H9 (cell line): Measurements from ENCODE around the gene DPY19L3. TPM values are rescaled to one million over a fixed set of nuclear protein-coding genes. Genes with fewer than 3 reads are reported as not detected.

Experiments
- DNase-seq: peaks from one replicate; pipeline ENCODE4 v3.0.0-alpha.2; 2017
- H2AFZ ChIP-seq: one replicate; pipeline ENCODE4 v1.6.1; 2013; ENCODE audit warnings: mild to moderate bottlenecking, low read length, control low read depth, moderate library complexity
- H2AK5ac ChIP-seq: 2 replicates; pipeline ENCODE4 v1.6.1; 2013; ENCODE audit warnings: low read length, control low read depth, mixed read lengths; ENCODE audit not compliant: insufficient read length
- H2BK120ac ChIP-seq: one replicate; pipeline ENCODE4 v1.6.1; 2013; ENCODE audit warnings: low read depth, mild to moderate bottlenecking, low read length, control low read depth, inconsistent platforms; ENCODE audit not compliant: poor library complexity, severe bottlenecking
- H2BK12ac ChIP-seq: 2 replicates; pipeline ENCODE4 v1.6.1; 2013; ENCODE audit warnings: low read length, control low read depth, mixed read lengths, low read depth; ENCODE audit not compliant: insufficient read length
- H2BK15ac ChIP-seq: 2 replicates; pipeline ENCODE4 v1.6.1; 2013; ENCODE audit warnings: low read depth, low read length, control low read depth
- H2BK20ac ChIP-seq: one replicate; pipeline ENCODE4 v1.6.1; 2013; ENCODE audit warnings: low read depth, mild to moderate bottlenecking, low read length, control low read depth, inconsistent platforms; ENCODE audit not compliant: poor library complexity, severe bottlenecking
- H2BK5ac ChIP-seq: 2 replicates; pipeline ENCODE4 v1.6.1; 2013; ENCODE audit warnings: low read length, control low read depth, mixed read lengths; ENCODE audit not compliant: insufficient read length
- H3K14ac ChIP-seq: 2 replicates; pipeline ENCODE4 v1.6.1; 2013; ENCODE audit warnings: low read length, control low read depth; ENCODE audit not compliant: insufficient read depth
- H3K18ac ChIP-seq: 2 replicates; pipeline ENCODE4 v1.6.1; 2013; ENCODE audit warnings: low read depth, mild to moderate bottlenecking, mixed read lengths, low read length, control low read depth; ENCODE audit not compliant: insufficient read length
- H3K23ac ChIP-seq: 2 replicates; pipeline ENCODE4 v1.6.1; 2013; ENCODE audit warnings: low read length, control low read depth, mixed read lengths, low read depth; ENCODE audit not compliant: insufficient read length
- H3K23me2 ChIP-seq: 2 replicates; pipeline ENCODE4 v1.6.1; 2013; ENCODE audit warnings: low read depth, mild to moderate bottlenecking, mixed read lengths, low read length, control low read depth; ENCODE audit not compliant: insufficient read length, poor library complexity, severe bottlenecking
- H3K27ac ChIP-seq: 2 replicates; pipeline ENCODE4 v1.5.1; 2013; ENCODE audit warnings: low read length, control low read depth, mixed read lengths, low read depth; ENCODE audit not compliant: insufficient read length
- H3K27me3 ChIP-seq: 2 replicates; pipeline ENCODE4 v1.6.1; 2013; ENCODE audit warnings: low read length, control low read depth, inconsistent platforms; ENCODE audit not compliant: insufficient read depth
- H3K4ac ChIP-seq: 2 replicates; pipeline ENCODE4 v1.6.1; 2013; ENCODE audit warnings: low read depth, mild to moderate bottlenecking, control low read depth, inconsistent platforms, low read length, moderate library complexity
- H3K4me1 ChIP-seq: 2 replicates; pipeline ENCODE4 v1.6.1; 2013; ENCODE audit warnings: low read length, control low read depth, inconsistent platforms; ENCODE audit not compliant: insufficient read depth
- H3K4me2 ChIP-seq: 2 replicates; pipeline ENCODE4 v1.6.1; 2013; ENCODE audit warnings: low read length, control low read depth, mixed read lengths; ENCODE audit not compliant: insufficient read length, insufficient read depth
- H3K56ac ChIP-seq: 2 replicates; pipeline ENCODE4 v1.6.1; 2013; ENCODE audit warnings: low read depth, mild to moderate bottlenecking, mixed read lengths, low read length, control low read depth; ENCODE audit not compliant: insufficient read length
- H3K79me1 ChIP-seq: 2 replicates; pipeline ENCODE4 v1.6.1; 2013; ENCODE audit warnings: low read depth, mild to moderate bottlenecking, moderate library complexity, low read length, control low read depth, inconsistent platforms; ENCODE audit not compliant: insufficient read depth, poor library complexity, severe bottlenecking
- H3K79me2 ChIP-seq: 2 replicates; pipeline ENCODE4 v1.6.1; 2013; ENCODE audit warnings: low read length, control low read depth, inconsistent platforms; ENCODE audit not compliant: insufficient read depth
- H3K9ac ChIP-seq: 2 replicates; pipeline ENCODE4 v1.6.1; 2013; ENCODE audit warnings: low read length, control low read depth, mixed read lengths; ENCODE audit not compliant: insufficient read length; ENCODE audit errors: extremely low read depth
- H3K9me3 ChIP-seq: one replicate; pipeline ENCODE4 v1.6.1; 2013; ENCODE audit warnings: low read depth, low read length, inconsistent platforms; ENCODE audit not compliant: control insufficient read depth
- H3T11ph ChIP-seq: one replicate; pipeline ENCODE4 v1.6.1; 2013; ENCODE audit warnings: mild to moderate bottlenecking, low read length, control low read depth, inconsistent platforms
- H4K20me1 ChIP-seq: one replicate; pipeline ENCODE4 v1.6.1; 2013; ENCODE audit not compliant: control insufficient read depth, insufficient read length, insufficient read depth
- H4K5ac ChIP-seq: 2 replicates; pipeline ENCODE4 v1.6.1; 2013; ENCODE audit warnings: low read depth, mild to moderate bottlenecking, mixed read lengths, low read length, control low read depth; ENCODE audit not compliant: insufficient read length
- H4K8ac ChIP-seq: replicated peaks from 2 replicates; pipeline ENCODE4 v1.6.1; 2013; ENCODE audit warnings: low read length, control low read depth, mixed read lengths, low read depth; ENCODE audit not compliant: insufficient read length
- H4K91ac ChIP-seq: 2 replicates; pipeline ENCODE4 v1.6.1; 2013; ENCODE audit warnings: low read depth, mild to moderate bottlenecking, moderate library complexity, mixed read lengths, low read length, control low read depth; ENCODE audit not compliant: insufficient read length
- H3K27ac Mint-ChIP-seq, 3 experiments: 2 replicates in 2 of 3; 3 replicates in 1 of 3; pipeline ENCODE4 v1.8.0; 2020 to 2021; ENCODE audit warnings: mixed read lengths in 3 of 3, mild to moderate bottlenecking in 1 of 3, moderate library complexity in 1 of 3
- H3K27me3 Mint-ChIP-seq: 2 replicates; pipeline ENCODE4 v1.8.0; 2021; ENCODE audit warnings: low read depth, mild to moderate bottlenecking, moderate library complexity, mixed read lengths
- H3K36me3 Mint-ChIP-seq, 3 experiments: 2 replicates in 2 of 3; 3 replicates in 1 of 3; pipeline ENCODE4 v1.8.0; 2020 to 2021; ENCODE audit warnings: low read depth in 3 of 3, mixed read lengths in 3 of 3; ENCODE audit not compliant: insufficient read depth in 1 of 3
- H3K4me1 Mint-ChIP-seq, 2 experiments: 2 replicates each; pipeline ENCODE4 v1.8.0; 2020; ENCODE audit warnings: mixed read lengths in 2 of 2
- H3K4me3 Mint-ChIP-seq, 2 experiments: 2 replicates in 1 of 2; 3 replicates in 1 of 2; pipeline ENCODE4 v1.8.0; 2020 to 2021; ENCODE audit warnings: mild to moderate bottlenecking in 2 of 2, mixed read lengths in 2 of 2, moderate library complexity in 1 of 2
- H3K9me3 Mint-ChIP-seq, 2 experiments: 2 replicates in 1 of 2; 3 replicates in 1 of 2; pipeline ENCODE4 v1.8.0; 2020; ENCODE audit warnings: mild to moderate bottlenecking in 2 of 2, mixed read lengths in 2 of 2, moderate library complexity in 1 of 2
- CTCF ChIP-seq: fragments of 200-600 bp; sonication (generic); conservative IDR thresholded peaks from 3 replicates; pipeline ENCODE4 v1.8.0; 2021; ENCODE audit warnings: antibody characterized with exemption, mild to moderate bottlenecking
- WGBS: extraction: QIAGEN DNeasy Blood & Tissue Kit; methylation state at CpG from one replicate; pipeline ENCODE4 v1.1.7; 2013; ENCODE audit warnings: missing lambda C conversion rate, low lambda C conversion rate, mixed read lengths; ENCODE audit not compliant: insufficient read length; ENCODE audit errors: extremely low coverage; 5-methylcytosine and 5-hydroxymethylcytosine counted together
- total RNA-seq: library from RNA; stranded (reverse); gene quantifications from 2 replicates; pipeline ENCODE4 v1.2.1, GENCODE V29; 2021

Gene DPY19L3
- total RNA-seq, 1 experiment from 2014 or later: 54.5 TPM

GRCh38 chr19:32421589-32422361 is 16.2 kb downstream of the DPY19L3 start:
- Histone ChIP-seq H3K4me2 (no peak overlapping the region), H3K27me3 (no peaks in the 10 kb centered on the region), H2BK20ac (no peak overlapping the region), H4K8ac (no peak overlapping the region), H4K20me1 (no peaks in the 10 kb centered on the region), H3K27ac (no peak overlapping the region), H2BK5ac (no peak overlapping the region), H3K79me1 (no peaks in the 10 kb centered on the region), H3K18ac (no peak overlapping the region), H3K23ac (no peak overlapping the region), H2BK15ac (no peak overlapping the region), H3K4ac (no peak overlapping the region), H4K91ac (no peak overlapping the region), H3K9me3 (no peaks in the 10 kb centered on the region), H3K56ac (no peak overlapping the region), H3K14ac (no peak overlapping the region), H3K4me1 (no peaks in the 10 kb centered on the region), H3T11ph (no peak overlapping the region), H3K23me2 (no peaks in the 10 kb centered on the region), H2BK120ac (no peak overlapping the region), H3K9ac (no peak overlapping the region), H2BK12ac (no peak overlapping the region), H2AK5ac (no peak overlapping the region), H3K79me2 (no peaks in the 10 kb centered on the region), H2AFZ (no peak overlapping the region), H4K5ac (no peak overlapping the region)
- H3K4me3 Mint-ChIP-seq: no peak overlapping the region
- H3K27me3 Mint-ChIP-seq: no peaks in the 10 kb centered on the region
- no peaks in the 10 kb centered on the region for H3K9me3 Mint-ChIP-seq
- H3K4me1 Mint-ChIP-seq: peaks cover 3% of the 10 kb centered on the region in 2 experiments
- H3K36me3 Mint-ChIP-seq: peaks cover 18 to 33% (median 30%) of the 10 kb centered on the region in 3 experiments
- no peak for TF ChIP-seq CTCF
- DNase-seq: no peak
- no CpG with 5 or more reads among the region's 7 CpGs for WGBS
- H3K27ac Mint-ChIP-seq: peak overlapping the region in 1 of 3 experiments; percentile 13; a peak in 1 of 7 replicates
